ENCODE measurements around the gene DFFA. TPM values are rescaled to one million over a fixed set of nuclear protein-coding genes. Genes with fewer than 3 reads are reported as not detected.
"Not testable (repeated sequence)": the region's sequence is repeated elsewhere in the genome, so short reads cannot be mapped to it uniquely, and the experiment has no call there.

DFFA gene
- polyA plus RNA-seq, 1 donor: 18.9 TPM

DNA sequence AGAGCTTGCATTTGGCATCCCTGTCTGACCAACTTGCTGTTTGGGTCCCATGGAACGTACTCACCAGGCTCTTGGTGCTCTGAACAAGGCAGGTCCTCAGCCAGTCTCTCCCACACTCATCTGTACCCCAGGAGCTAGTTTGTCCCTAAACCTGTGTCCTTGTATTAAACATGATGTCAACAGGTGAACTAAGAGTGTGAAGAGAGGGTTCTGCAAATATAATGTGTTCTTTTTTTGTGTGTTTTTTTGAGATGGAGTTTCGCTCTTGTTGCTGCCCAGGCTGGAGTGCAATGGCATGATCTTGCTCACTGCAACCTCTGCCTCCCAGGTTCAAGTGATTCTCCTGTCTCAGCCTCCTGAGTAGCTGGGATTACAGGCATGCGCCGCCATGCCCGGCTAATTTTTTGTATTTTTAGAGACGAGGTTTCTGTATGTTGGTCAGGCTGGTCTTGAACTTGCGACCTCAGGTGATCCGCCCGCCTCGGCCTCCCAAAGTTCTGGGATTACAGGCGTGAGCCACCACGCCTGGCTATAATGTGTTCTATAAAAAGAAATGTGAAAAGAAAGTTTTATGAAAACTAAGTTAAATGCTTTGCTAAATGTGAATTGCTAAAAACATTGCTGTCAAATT, 33.8 kb upstream of the DFFA start:
- not testable (repeated sequence) for DNase-seq (ENCODE audit: low read depth)

- DNase-seq (ENCODE audit: low read depth): no peak
Observed at GRCh38 chr1:10504249-10504648, 31.9 kb upstream of the DFFA start.

DNA sequence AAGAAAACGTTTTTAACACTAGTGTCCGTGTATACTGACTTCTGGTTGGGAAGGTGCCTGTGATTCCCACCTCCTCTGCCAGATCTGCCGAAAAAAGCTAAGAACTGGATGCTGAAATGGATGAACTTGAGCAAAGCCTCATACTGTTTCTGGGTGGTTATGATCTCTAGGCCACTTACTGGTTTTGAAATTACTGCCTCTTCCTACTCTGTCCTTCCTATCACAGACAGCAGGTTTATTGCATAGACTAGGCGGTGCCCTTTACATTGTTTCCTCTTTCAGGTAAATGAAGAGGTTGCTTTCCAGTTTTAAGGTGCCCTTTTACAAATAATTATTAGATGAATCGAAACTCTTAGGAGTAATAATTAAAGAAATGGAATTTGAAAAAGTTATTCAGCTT, 29.9 kb upstream of the DFFA start:
- no peak for DNase-seq (ENCODE audit: low read depth)

- DNase-seq (ENCODE audit: low read depth): no peak
Observed at GRCh38 chr1:10498231-10498630, 25.9 kb upstream of the DFFA start.

DNA sequence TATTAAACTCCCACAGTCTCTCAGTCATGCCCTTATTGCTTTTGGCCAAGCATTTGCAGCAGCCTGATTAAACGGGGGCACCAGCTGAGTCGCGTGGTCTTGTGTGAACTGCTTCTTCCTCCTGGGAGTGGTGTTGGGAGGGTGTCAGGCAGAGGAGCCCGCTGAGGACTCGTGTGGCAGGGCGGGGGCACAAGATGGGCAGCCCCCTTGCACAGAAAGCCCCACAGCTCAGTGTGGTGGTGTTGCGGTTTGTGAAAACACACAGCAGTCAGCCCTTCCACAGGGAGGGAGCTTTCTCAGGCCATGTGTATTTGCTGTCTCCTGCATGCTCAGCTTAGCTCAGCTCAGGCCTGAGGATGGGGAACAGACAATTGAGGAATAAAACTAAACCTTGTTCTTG, 24.8 kb upstream of the DFFA start:
- DNase-seq (ENCODE audit: low read depth): no peak

DNA sequence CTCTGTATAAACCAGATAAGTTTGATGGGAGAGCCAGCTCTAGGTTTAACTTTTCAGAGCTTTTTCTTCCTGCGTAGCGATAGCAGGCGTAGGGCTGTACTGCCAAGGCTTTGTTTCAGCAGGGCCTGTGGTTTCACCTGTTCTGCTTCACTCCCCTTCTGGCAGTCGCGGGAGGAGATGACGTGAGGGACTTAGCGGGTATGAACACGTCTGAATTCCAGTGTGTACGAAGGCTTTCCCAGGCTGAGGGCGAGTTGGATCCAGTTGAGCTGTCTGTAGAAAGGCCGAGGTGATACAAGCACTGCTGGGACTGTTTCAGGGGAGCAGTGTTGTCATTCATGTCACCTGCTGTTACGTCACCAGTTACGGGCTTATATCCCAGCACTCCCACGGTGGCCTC, 23.6 kb upstream of the DFFA start:
- DNase-seq (ENCODE audit: low read depth): no peak

DNA sequence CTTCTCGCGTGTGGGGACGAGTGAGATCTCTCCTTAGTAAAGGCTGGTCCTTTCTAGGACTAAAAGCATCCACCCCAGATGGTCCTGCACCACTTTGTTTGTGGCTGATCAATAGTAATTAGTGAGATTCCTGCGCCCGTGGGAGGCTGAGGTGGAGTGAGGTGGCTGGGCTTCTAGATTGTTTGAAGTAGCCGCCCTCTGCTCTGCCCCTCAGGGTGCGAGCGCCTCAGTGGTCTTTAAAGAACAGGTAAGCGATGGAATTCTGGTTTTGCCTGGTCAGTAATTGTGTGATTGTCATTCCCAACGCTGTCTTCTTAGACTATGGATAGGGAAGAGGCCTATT, 23.1 kb upstream of the DFFA start:
- no peak for DNase-seq (ENCODE audit: low read depth)

DNA sequence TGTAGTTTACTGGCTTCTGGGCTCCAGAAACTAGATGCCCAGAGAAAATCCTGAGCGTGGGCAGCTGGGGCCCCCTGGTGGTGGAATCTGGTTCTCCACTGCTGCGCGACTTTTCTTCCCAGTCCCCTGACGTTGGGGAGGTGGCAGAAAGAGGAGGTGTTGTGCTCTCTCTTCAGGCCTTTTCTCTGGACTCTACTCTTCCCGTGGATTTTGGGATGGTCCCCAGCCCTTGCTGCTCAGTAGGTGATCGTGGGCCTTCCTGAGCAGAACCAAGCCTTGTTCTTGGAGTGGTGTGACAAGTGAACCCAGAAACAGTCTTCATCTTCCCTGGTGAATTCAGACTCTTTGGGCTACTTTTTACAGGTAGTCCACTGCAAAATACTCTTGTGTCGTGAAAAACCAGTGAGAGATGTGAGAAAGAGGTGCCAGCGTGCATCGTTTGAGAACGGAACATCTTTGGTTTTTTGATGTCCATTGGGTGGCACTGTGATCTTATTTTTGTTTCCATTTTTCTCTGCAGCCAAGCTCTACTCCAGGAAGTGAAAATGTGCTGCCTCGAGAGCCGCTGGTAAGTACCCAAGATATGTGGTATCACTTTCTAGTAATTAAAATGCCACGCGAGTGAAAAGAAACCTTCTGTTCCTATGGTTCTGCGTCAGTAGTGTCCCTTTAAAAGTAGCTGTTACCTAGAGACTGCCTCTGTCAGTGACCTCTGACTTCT, 22.6 kb upstream of the DFFA start:
- no peak for DNase-seq (ENCODE audit: low read depth)

DNA sequence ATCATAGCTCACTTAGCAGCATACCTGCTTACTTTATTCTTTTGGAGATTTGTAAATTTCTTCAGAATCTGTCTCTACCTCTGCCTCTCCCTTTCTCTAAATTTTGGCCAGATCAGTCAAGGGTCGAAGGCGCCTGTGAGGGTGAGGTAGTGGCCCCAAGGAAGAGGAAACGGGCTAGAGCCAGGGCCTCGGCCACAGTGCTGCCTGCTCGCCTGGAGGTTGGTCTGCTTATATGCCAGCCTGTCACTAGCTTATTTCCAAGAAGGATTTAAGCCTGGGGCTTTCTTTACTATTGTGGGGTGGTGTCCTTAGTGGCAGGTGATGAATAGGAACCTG, 22.1 kb upstream of the DFFA start:
- no peak for DNase-seq (ENCODE audit: low read depth)

- no peak for DNase-seq (ENCODE audit: low read depth)
Observed at GRCh38 chr1:10490286-10490970, 18.1 kb upstream of the DFFA start.

GRCh38 chr1:10489291-10490055, 17.1 kb upstream of the DFFA start:
- DNase-seq (ENCODE audit: low read depth): no peak

DNA sequence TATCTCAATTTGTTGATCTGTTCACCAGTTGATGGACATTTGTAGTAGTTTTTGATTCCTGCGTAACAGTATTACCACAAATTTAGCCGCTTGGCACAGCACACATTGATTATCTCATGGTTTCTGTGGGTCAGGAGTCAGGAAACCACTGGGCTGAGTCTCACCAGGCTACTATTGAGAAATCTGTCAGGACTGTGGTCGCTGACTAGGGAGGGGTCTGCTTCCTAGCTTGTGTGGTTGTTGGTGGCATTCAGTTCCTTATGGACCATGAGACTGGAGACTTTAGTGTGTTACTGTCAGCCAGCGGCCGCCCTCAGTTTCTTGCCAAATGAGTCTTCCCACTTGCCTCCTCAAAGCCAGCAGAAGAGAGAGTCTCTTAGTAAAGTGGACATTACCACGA, 12.2 kb upstream of the DFFA start:
- no peak for DNase-seq (ENCODE audit: low read depth)

DNA sequence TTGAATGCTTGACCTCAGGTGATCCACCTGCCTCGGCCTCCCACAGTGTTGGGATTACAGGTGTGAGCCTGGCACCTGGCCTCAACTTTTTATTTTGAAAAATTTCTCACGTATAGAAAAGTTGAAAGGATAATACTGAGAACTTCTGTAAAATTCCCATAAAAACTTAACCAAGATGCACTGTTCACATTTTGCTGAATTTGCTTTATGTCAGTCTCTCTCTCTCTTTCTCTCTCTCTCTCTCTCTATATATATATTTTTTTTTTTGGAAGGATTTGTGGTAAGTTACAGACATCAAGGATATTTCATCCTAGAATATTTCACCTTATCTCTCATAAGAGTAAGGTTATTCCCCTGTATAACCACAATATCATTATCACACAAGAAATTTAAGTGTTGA, 8.3 kb upstream of the DFFA start:
- no peak for DNase-seq (ENCODE audit: low read depth)

- DNase-seq (ENCODE audit: low read depth): no peak
Observed at GRCh38 chr1:10479296-10479695, 7.0 kb upstream of the DFFA start.

- no peak for DNase-seq (ENCODE audit: low read depth)
Observed at GRCh38 chr1:10475510-10475909, 3.2 kb upstream of the DFFA start.

DNA sequence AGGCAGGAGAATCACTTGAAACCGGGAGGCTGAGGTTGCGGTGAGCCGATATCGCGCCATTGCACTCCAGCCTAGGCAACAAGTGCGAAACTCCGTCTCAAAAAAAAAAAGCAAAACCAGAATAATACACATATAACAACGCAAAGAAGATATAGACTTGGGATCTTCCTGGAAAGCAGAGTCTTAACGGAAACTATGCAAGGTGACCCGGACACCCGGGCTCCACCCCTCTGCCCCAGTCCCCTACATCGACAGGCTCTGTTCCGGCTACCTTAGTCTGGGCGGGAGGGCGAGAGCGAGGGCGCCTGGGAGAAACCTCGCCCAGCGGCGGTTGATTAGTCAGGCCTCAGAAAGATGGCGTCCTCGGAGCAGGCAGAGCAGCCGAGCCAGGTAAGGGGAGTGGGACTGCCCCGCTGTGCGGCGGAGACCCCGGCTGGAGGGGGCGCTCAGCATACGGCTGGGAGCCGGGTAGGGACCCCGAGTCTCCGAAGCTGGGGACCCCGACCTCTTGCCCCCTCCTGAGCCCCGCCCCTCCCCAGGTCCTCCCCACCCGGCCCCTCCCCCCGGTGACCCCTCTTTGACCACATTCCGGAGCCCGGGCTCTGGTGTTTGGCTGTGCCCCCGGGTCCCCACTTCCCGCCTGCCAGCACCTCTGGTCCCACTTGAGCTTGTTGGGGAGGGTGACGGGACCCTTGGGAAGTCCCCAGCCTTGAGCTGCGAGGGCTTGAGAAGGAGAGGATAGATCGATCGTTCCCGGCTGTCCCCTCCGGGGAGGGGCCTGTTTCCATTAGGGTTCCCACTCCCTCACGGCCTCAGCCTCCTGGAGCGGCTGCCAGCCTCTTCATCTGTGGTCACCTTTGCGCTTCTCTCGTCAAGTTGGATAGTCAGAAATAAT, 2.5 kb upstream of the DFFA start, which contains the start of gene PEX14:
Gene PEX14 (plus strand): TSS at position 338 of the 895 bp plus-strand sequence. CDS start 17 bp downstream, at position 355.
- peak; percentile 58 for DNase-seq (ENCODE audit: low read depth)

DNA sequence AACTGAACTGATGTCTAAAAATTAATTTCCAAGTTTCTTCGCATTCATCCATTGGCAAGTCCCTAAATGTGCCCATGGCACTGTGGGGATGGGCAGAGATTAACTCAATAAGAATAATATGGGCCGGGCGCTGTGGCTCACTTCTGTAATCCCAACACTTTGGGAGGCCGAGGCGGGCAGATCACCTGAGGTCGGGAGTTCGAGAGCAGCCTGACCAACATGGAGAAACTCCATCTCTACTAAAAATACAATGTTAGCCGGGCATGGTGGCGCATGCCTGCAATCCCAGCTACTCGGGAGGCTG, 1.9 kb upstream of the DFFA start:
- not testable (repeated sequence) for DNase-seq (ENCODE audit: low read depth)

GRCh38 chr1:10473145-10473765, 926 bp upstream of the DFFA start:
- no peak for DNase-seq (ENCODE audit: low read depth)

DNA sequence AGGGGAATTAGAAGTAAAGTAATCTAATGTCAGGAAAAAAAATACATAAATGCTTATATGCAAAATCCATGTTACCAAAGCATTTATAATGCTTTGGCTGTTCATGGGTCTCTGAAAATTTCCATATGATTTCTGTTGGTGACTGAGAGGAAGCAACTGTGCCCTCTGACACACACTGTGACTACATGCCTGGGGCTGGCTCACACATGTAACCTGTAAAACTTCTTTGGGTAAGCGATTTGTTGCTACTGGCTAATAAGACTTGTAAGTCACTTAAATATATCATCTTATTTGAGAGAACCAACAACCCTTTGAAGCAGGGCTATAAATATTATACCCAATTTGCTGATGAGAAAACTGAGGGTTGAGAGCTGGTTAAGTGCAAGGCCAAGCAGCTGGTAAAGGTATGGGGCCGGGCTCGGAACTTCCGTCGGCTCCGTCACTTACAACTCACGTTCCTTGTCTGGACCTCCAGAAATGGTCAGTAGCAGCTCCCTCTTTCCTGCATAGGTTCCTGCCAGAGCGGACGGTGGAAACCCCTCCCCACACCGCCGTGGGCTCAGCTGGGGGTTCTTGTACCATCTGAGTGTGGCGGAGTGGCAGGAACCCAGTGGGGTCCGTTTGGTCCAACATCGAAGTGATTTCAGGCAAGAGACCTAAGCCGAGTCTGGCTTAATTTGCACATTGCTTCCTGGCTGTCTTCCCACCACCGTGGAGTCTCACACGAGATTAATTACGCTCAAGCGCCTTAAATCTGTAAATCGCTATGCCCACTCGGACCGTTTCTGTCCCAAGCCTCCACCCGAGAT, 714 bp downstream of the DFFA start:
- DNase-seq (ENCODE audit: low read depth): no peak

DNA sequence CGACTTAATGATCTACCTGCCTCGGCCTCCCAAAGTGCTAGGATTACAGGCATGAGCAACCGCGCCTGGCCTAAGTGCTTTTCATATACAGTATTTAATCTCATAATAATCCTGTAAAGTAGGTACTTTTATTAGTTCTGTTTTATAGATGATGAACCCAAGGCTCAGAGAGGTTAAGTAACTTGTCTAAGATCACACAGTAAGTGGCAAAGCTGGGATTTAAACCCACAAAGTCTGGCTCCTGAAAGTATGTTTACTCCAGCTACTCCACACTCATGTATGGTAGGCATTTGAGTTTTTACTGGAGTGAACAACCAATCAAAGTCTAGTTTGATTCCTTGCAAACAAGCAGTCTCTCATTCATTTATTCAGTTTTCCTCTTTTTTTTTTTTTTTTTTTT, 2.3 kb downstream of the DFFA start:
- no peak for DNase-seq (ENCODE audit: low read depth)
